ENCODE data around the gene ABCG8.

Gene ABCG8

GRCh38 chr2:43838560-43839267 lies at the start of gene ABCG8, which contains the start of gene ABCG5:
Gene ABCG8 (plus strand): TSS chr2:43838971. CDS start chr2:43839054, 83 bp downstream.
Gene ABCG5 (minus strand): TSS chr2:43838839. CDS start chr2:43838679, 160 bp downstream.
- DNase-seq, result no peak

GRCh38 chr2:43790147-43790546 lies 48.6 kb upstream of the ABCG8 start:
- no peak for DNase-seq

- DNase-seq, result no peak
These were observed 47.6 kb upstream of the ABCG8 start for GRCh38 chr2:43791035-43791765.

- DNase-seq, result no peak
These were observed 46.1 kb upstream of the ABCG8 start for GRCh38 chr2:43792653-43793052.

GRCh38 chr2:43794956-43795355 lies 43.8 kb upstream of the ABCG8 start:
- no peak for DNase-seq

- no peak for DNase-seq
These were observed 42.6 kb upstream of the ABCG8 start for GRCh38 chr2:43796206-43796605.

GRCh38 chr2:43798300-43798699 lies 40.5 kb upstream of the ABCG8 start:
- DNase-seq, result no peak

GRCh38 chr2:43800894-43801293 lies 37.9 kb upstream of the ABCG8 start:
- no peak for DNase-seq

GRCh38 chr2:43802135-43802534 lies 36.6 kb upstream of the ABCG8 start:
- DNase-seq, result no peak

- DNase-seq, result no peak
These were observed 35.7 kb upstream of the ABCG8 start for GRCh38 chr2:43803113-43803512.

- DNase-seq, result no peak
These were observed 32.1 kb upstream of the ABCG8 start for GRCh38 chr2:43806719-43807031.

- no peak for DNase-seq
These were observed 28.3 kb upstream of the ABCG8 start for GRCh38 chr2:43810452-43810851.

GRCh38 chr2:43810888-43811287 lies 27.9 kb upstream of the ABCG8 start:
- no peak for DNase-seq

GRCh38 chr2:43812006-43812405 lies 26.8 kb upstream of the ABCG8 start:
- DNase-seq, result no peak

- DNase-seq, result no peak
These were observed 25.8 kb upstream of the ABCG8 start for GRCh38 chr2:43812947-43813346.

- no peak for DNase-seq
These were observed 24.1 kb upstream of the ABCG8 start for GRCh38 chr2:43814711-43815110.

GRCh38 chr2:43818761-43819160 lies 20.0 kb upstream of the ABCG8 start:
- peak; percentile 80 for DNase-seq

GRCh38 chr2:43819491-43820163 lies 19.1 kb upstream of the ABCG8 start:
- no peak for DNase-seq

- no peak for DNase-seq
These were observed 15.9 kb upstream of the ABCG8 start for GRCh38 chr2:43822839-43823238.

GRCh38 chr2:43823751-43824150 lies 15.0 kb upstream of the ABCG8 start:
- DNase-seq, result no peak

GRCh38 chr2:43824512-43824911 lies 14.3 kb upstream of the ABCG8 start:
- no peak for DNase-seq

GRCh38 chr2:43824951-43825493 lies 13.7 kb upstream of the ABCG8 start:
- DNase-seq, result no peak

- no peak for DNase-seq
These were observed 12.9 kb upstream of the ABCG8 start for GRCh38 chr2:43825841-43826240.
